NCI-H82 treated with DMSO at 0.1 percent for 48 hours (cell line): Measurements from ENCODE around the gene CLEC2D.
"Not testable (repeated sequence)": the region's sequence is repeated elsewhere in the genome, so short reads cannot be mapped to it uniquely, and the experiment has no call there.

ENCODE experiments used
- DNase-seq: peaks from one replicate; lab custom pipeline; 2025; ENCODE audit not compliant: unreplicated experiment; lab: John Stamatoyannopoulos, UW

The CLEC2D gene

GRCh38 chr12:9651265-9651729, 18.2 kb upstream of the CLEC2D start:
- no peak for DNase-seq

DNA sequence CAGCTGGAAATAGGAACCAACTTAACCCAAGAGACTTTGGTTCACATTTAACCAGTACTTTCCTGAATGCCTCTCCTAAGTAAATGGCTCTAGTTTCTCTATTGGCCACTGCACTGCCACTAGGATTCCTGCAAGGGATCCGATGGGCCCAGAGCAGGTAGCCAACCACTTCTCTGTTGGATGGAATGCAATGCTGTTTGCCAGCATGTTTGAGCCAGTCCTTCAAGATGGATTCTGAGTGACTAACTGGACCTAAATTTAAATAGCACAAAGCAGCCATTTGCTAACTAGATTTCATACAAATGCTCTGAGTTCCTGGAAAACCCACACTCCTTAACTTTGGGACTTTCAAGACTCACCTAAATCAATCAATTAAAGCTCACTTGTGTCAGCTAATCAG, 9.5 kb upstream of the CLEC2D start:
- DNase-seq = no peak

- no peak for DNase-seq
Observed at GRCh38 chr12:9661720-9662119, 7.8 kb upstream of the CLEC2D start.

DNA sequence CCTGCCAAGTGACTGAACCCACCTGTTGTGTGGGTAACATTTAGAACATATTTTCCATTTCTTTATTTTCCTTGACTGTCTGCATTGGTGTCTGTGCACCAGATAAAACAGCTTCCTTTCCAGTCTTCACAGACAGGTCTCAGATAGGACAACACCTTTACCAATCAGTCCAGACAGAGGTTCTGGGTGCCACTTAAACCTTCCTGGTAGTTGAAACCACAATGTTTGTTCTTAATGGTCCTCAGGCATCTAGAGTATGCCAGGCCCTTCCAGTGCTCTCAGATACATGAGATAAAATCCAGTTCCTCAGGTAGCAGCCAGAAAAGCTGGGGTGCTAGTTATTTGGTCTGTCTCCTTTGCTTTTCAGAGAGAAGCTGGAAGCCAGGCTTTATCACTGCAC, 7.0 kb upstream of the CLEC2D start:
- no peak for DNase-seq

- DNase-seq = no peak
Observed at GRCh38 chr12:9667403-9668160, 1.9 kb upstream of the CLEC2D start.

- no peak for DNase-seq
Observed at GRCh38 chr12:9668161-9669018, 1.1 kb upstream of the CLEC2D start.

DNA sequence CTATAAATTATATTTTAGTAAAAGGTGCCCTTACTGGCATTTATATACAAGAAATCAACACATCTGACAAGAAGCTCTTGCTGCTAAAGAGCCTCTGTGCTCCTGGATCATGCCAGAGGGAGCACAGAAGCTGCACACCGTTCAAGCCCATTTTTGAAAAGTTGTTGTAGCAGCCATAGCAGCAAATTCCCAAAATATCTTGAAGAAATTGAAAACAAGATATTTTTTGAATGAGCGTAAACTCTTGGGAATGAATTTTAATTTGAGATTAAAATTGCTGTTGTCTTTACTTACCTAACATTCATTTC, 540 bp upstream of the CLEC2D start:
- no peak for DNase-seq

DNA sequence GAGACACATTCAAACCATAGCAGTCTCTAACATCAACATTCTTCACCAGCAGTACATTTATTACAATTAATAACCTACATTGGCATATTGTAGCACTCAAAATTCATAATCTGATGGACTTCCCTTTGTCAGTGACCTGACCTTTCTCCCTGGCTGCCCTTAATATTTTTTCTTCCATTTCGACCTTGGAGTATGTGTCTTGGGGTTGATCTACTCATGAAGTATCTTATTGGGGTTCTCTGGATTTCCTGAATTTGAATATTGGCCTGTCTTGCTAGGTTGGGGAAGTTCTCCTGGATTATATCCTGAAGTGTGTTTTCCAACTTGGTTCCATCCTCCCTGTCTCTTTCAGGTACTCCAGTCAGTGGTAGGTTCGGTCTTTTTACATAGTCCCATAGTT, 2.8 kb downstream of the CLEC2D start:
- not testable (repeated sequence) for DNase-seq

GRCh38 chr12:9673404-9674225, 4.1 kb downstream of the CLEC2D start:
- no peak for DNase-seq

GRCh38 chr12:9674226-9674590, 4.7 kb downstream of the CLEC2D start:
- DNase-seq = no peak

DNA sequence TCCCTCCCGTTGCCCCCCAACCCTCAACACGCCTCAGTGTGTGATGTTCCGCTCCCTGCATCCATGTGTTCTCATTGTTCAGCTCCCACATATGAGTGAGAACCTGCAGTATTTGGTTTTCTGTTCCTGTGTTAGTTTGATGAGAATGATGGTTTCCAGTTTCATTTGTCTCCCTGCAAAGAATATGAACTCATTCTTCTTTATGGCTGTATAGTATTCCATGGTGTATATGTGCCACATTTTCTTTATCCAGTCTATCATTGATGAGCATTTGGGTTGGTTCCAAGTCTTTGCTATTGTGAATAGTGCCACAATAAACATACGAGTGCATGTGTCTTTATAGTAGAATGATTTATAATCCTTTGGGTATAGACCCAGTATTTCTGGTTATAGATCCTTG, 13.0 kb downstream of the CLEC2D start:
- DNase-seq = not testable (repeated sequence)

GRCh38 chr12:9682949-9683348, 13.4 kb downstream of the CLEC2D start:
- DNase-seq = not testable (repeated sequence)

- DNase-seq = not testable (repeated sequence)
Observed at GRCh38 chr12:9685366-9685765, 15.9 kb downstream of the CLEC2D start.

- DNase-seq = no peak
Observed at GRCh38 chr12:9685915-9686314, 16.4 kb downstream of the CLEC2D start.

- no peak for DNase-seq
Observed at GRCh38 chr12:9687228-9687627, 17.7 kb downstream of the CLEC2D start.

GRCh38 chr12:9692909-9693308, 23.4 kb downstream of the CLEC2D start:
- no peak for DNase-seq

DNA sequence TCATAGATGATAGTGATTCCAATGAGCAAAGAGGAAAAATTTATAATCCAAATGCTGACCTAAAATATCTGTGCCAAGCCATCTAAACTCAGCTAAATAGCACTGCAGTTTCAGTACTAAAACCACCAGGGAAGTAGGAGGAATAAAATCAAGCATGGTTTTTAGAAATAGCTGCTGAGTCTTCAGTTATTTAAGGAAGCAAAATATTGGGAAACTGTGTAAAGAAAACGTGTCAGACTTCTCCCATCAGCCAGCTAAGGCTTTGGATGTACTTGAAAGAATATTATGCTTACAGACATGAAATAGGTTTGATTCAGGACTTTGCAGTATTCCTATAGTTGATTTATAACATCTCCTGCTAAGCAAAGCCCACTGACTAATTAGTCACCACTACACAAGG, 24.7 kb downstream of the CLEC2D start:
- no peak for DNase-seq

GRCh38 chr12:9695150-9695549, 25.6 kb downstream of the CLEC2D start:
- not testable (repeated sequence) for DNase-seq

DNA sequence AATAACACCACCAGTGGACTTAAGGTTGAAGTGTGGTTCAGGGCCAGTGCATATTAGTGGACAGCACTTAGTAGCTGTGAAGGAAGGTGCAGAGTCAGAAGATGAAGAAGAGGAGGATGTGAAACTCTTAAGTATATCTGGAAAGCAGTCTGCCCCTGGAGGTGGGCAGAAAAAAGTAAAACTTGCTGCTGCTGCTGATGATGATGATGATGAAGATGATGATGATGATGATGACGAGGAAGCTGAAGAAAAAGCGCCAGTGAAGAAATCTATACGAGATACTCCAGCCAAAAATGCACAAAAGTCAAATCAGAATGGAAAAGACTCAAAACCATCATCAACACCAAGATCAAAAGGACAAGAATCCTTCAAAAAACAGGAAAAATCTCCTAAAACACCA, 26.1 kb downstream of the CLEC2D start:
- not testable (repeated sequence) for DNase-seq

- DNase-seq = no peak
Observed at GRCh38 chr12:9697619-9698018, 28.1 kb downstream of the CLEC2D start.

DNA sequence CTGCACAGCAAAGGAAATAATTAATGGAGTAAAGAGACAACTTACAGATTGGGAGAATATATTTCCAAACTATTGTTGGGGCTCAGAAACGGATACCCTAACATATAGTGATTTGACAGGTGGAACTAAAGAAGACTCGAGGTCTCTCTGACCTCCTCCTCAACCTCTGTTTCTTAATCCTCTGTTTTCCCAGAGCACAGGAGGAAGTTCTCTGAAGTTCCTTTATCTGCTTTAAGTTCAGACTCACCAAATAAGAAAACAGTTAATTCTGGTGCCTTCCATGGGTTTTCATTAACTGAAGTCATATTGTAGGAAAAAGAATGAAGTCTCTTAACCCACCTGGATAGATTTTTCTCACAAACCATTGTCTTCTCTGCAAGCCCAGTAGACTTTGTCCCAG, 29.2 kb downstream of the CLEC2D start:
- DNase-seq = no peak
